ENCODE results near the gene RPS6KB2. TPM values are rescaled to one million over a fixed set of nuclear protein-coding genes. Genes with fewer than 3 reads are reported as not detected.

RPS6KB2 gene
- total and polyA plus RNA-seq, 7 donors: 27.1 to 70.2 (median 55.9) TPM

GRCh38 chr11:67466367-67466766, 38.1 kb downstream of the RPS6KB2 start:
- Histone ChIP-seq H3K27me3 (no peaks in the 10 kb centered on the region), H3K4me1 (peaks cover 0 to 50% (median 40%) of the 10 kb centered on the region in 4 donors), H3K36me3 (no peaks in the 10 kb centered on the region), H3K27ac (peak overlapping the region; percentile 4 to 91 (median 58)), H3K4me3 (no peak overlapping the region), H3K9me3 (no peaks in the 10 kb centered on the region)
- TF ChIP-seq CTCF (IDR thresholded peaks at IDR 0.05): no peak
- no peak for TF ChIP-seq POLR2AphosphoS5 (IDR thresholded peaks at IDR 0.05)
- TF ChIP-seq POLR2A (IDR thresholded peaks at IDR 0.05): no peak
- TF ChIP-seq EP300 (IDR thresholded peaks at IDR 0.05): no peak
- 87 to 91% methylated on average over 5 of the region's 5 CpGs for WGBS, 2 donors
- DNase-seq: no peak
- intact Hi-C loops (cut with DNase I): no loop called here

DNA sequence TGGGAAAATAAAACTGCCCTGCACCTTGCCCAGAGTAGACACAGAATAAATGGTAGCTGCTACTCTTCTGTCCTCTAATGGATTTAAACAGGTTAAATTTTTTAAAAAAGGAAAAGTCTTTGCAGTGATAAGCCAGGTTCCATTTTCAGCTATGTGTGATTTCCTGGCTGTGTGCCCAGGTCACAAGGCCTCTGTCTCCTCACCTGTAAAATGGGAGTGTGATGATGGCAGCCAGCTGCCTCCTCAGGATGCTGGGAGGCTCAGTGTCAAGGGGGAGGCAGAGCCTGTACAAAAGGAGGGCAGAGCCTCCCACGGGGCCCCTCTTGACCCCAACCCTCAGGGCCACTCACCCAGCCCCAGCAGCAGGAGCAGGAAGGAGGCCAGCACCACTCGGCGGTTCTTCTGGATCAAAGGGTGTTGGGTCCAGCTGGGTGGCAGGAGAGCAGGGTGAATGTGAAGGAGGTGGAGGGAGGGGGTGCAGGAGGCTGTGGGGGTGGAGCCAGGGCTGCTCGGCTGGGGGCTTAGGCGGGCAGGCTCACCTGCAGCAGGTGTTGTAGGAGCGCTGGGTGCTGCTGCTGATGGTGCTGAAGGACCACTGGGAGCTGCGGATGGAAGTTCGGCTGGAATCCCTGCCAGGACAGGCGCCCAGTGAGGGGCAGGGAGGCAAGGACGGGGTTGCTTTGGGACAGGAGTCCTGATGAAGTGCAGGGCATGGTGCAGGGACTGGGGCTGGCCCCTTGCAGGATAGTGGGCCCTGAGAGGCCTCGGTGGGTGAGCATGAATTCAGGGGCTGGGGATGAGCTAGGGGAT, 38.9 kb downstream of the RPS6KB2 start:
- no peak for DNase-seq
- intact Hi-C loops (cut with DNase I): no loop called here
- Histone ChIP-seq H3K36me3 (no peaks in the 10 kb centered on the region), H3K4me1 (peaks cover 0 to 50% (median 40%) of the 10 kb centered on the region in 4 donors), H3K4me3 (no peak overlapping the region), H3K27ac (peak overlapping the region; percentile 91 to 95 (median 92)), H3K9me3 (no peaks in the 10 kb centered on the region), H3K27me3 (no peaks in the 10 kb centered on the region)
- TF ChIP-seq POLR2A (IDR thresholded peaks at IDR 0.05) (no peak), POLR2AphosphoS5 (IDR thresholded peaks at IDR 0.05) (no peak), EP300 (IDR thresholded peaks at IDR 0.05) (no peak), CTCF (IDR thresholded peaks at IDR 0.05) (no peak)
- 67 to 83% methylated on average over 11 of the region's 11 CpGs for WGBS, 2 donors

DNA sequence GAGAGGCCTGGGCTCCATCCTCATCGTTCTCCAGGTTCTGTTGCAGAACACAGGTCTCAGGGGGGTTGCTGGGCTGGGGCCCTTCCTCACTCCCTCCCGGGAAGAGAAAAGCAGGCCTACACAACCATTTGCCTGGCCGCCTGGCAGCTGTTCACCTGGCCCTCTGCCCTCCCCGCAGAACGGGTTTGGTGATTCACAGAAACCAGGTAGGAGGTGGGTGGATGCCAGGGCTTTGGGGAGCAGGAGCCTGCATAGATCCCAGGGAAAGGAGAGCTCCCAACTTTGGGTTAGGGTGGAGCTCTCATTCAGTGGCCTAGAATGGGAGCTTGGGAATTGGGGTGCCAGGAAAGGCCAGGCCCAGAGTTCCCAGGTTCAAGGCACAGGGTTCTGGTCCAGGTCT, 39.8 kb downstream of the RPS6KB2 start:
- Histone ChIP-seq H3K4me3 (peak overlapping the region; percentile 90 to 96 (median 93)), H3K36me3 (no peaks in the 10 kb centered on the region), H3K9me3 (no peaks in the 10 kb centered on the region), H3K27me3 (no peaks in the 10 kb centered on the region), H3K27ac (peak overlapping the region; percentile 91 to 95 (median 92)), H3K4me1 (peaks cover 0 to 50% (median 40%) of the 10 kb centered on the region in 4 donors)
- TF ChIP-seq EP300 (IDR thresholded peaks at IDR 0.05) (no peak), POLR2AphosphoS5 (IDR thresholded peaks at IDR 0.05) (no peak), CTCF (IDR thresholded peaks at IDR 0.05) (no peak), POLR2A (IDR thresholded peaks at IDR 0.05) (no peak)
- intact Hi-C loops (cut with DNase I): loop anchor here (2.0 kb wide), 2 partner anchors 39 to 67 kb away; partner anchors contain the start of gene PPP1CA
- DNase-seq: no peak
- 8 to 38% methylated on average over 5 of the region's 5 CpGs for WGBS, 2 donors

DNA sequence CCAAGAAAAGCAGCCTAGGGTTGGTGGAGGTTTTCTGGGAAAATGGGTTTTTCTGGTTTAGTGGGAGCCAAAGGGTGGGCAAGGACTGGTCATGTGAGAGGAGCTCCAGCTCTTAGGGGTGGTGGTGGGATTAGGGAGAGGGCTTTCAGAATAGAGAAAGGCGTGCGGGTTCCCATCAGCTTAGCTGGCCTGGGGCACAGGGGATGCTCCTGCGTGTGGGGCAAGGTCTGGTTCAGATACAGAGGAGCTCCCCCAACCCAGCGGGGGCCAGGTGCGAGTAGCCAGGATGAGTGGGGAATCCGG, 40.1 kb downstream of the RPS6KB2 start:
- H3K36me3 ChIP-seq: no peaks in the 10 kb centered on the region
- intact Hi-C loops (cut with DNase I): loop anchor here (2.0 kb wide), 2 partner anchors 38 to 68 kb away; partner anchors contain the start of gene PPP1CA
- H3K27ac ChIP-seq: peak overlapping the region; percentile 91 to 95 (median 92)
- H3K4me1 ChIP-seq: peaks cover 0 to 50% (median 39%) of the 10 kb centered on the region in 4 donors
- DNase-seq: no peak
- no peaks in the 10 kb centered on the region for H3K9me3 ChIP-seq
- H3K4me3 ChIP-seq: peak overlapping the region; percentile 90 to 96 (median 93)
- WGBS, 2 donors: 1 to 3% methylated on average over 6 of the region's 6 CpGs
- H3K27me3 ChIP-seq: no peaks in the 10 kb centered on the region
- no peak for TF ChIP-seq POLR2AphosphoS5 (IDR thresholded peaks at IDR 0.05)
- TF ChIP-seq CTCF (IDR thresholded peaks at IDR 0.05): no peak
- no peak for TF ChIP-seq EP300 (IDR thresholded peaks at IDR 0.05)
- TF ChIP-seq POLR2A (IDR thresholded peaks at IDR 0.05): no peak
